ENCODE measurements around the gene ABCC10.

ABCC10 gene

DNA sequence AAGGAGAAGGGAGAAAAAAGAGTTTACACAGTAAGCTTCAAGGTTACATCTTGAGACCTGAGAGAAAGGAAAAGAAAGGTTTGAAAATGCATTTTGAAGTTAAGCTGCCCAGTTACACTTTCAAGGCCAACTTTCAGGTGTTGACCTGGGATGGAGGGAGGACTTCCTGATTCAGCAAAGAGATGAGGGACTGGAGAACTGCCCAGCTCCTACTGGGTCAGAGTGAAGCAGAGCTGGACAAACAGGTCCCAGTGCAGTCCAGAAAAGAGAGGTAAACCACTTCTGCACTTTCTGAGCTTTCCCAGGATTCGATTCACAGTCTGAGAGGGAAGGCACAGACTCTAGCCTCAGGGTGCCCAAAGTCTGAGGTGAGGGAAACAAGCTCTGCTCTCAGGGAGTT lies 44.1 kb downstream of the ABCC10 start:
- no peak for DNase-seq (ENCODE audit: low read depth)

DNA sequence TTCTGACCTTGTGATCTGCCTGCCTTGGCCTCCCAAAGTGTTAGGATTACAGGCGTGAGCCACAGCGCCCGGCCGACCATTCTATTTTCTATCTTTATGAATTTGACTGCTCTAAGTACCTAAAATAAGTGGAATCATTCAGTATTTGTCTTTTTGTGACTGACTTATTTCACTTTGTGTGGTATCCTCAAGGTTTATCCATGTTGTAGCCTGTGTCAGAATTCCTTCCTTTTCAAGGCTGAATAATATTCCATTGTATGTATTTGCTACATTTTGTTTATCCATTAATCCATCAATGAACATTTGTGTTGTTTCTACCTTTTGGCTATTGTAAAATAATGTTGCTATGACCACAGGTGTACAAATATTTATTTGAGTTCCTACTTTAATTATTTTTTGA lies 45.2 kb downstream of the ABCC10 start:
- no peak for DNase-seq (ENCODE audit: low read depth)

DNA sequence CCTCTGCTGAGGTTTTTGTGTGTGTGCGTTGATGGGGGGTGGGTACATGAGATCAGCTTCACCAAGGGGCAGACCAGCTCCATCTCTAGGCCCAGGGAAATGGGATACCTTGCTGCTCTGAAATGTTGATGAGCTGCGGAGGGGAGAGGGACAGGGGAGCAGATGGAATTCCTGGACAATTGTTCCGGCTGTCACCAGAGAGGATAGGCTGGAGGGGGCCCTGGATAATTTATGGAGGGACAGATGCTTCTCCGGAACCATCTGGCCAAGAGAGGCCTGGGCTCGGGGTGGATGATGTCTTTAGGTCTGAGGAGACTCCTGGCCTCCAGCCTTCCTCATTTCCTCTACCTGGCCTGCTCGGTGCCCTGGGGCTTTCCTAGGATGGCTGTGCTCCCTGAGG lies 48.2 kb downstream of the ABCC10 start:
- DNase-seq (ENCODE audit: low read depth), result no peak

- DNase-seq (ENCODE audit: low read depth), result no peak
Observed at GRCh38 chr6:43476746-43477145, 49.4 kb downstream of the ABCC10 start.

DNA sequence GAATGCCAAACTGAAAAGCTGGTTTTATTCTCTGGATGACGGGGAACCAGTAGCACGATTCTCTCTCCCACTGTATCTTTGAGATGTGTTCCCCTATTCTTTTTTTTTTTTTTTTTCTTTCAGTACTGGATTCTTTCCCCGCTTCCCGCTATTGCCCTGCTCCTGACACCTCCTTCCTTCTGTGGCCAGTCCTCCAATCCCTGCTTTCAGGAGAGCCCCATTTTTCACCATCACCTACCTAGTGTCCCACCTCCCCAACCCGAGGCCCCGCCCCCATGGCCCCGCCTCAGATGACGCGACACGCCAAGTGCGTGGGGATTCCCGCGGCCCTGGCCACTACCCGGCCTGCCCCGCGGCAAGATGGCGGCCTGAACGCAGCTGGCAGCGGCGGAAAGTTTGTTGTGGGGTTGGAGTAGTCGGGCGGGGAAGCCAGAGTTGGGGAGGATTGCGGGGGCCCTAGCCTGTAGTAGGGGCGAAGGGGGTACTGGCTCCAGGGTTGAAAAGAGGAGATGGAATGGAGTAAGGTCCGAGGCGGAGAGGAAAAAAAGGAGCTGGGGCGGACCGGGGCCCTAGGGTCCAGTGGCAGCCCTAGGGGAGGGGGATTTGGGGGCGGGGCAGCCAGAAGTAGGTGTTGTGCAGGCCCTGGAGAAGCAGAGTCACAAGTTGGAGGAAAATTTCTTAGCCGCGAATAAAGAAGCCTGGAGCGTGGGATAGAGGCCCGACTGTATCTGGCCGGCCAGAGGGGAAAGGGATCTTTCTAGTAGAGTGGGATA lies 50.1 kb downstream of the ABCC10 start, which contains the start of gene TJAP1:
Gene TJAP1 (plus strand): TSS at position 336 of the 773 bp plus-strand sequence. CDS start 21,432 bp downstream, outside the sequence.
- DNase-seq (ENCODE audit: low read depth), result peak; percentile 96

DNA sequence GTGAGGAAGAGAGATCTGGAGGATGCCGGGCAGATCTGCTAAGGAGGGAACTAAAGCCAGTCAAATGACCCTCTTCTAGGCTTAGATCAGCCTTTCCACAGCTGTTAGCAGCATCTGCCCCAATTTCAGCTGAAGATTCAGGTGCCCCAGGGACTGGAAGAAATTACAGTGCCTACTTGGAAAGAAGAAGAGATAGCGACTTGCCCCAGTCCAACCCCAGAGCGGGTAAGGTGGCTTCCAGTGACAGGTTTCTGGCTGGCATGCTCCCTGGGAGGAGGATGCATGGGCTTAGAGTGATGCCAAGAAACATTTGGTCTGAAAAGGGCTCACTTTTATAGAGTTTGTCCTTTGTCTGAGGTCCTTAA lies 50.6 kb downstream of the ABCC10 start:
- DNase-seq (ENCODE audit: low read depth), result no peak

DNA sequence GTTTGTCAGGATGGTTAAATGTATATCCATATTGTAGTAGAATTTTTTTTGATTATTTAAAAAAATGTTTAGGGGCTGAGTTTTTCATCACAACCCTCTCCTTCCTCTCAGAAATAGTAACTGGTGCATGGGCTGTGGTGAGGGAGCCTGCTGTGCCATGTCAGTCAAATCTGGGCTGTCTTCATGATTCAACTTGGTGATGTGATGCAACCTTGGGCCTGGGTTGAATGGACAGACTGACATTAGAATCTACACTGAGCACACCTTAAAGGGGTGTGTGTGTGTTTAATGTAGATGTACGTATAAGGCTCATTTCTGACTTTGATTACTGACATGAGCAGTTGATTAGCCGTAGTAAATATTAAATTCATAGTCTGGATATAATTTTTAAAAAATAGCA lies 53.7 kb downstream of the ABCC10 start:
- DNase-seq (ENCODE audit: low read depth), result no peak

GRCh38 chr6:43481591-43482236 lies 54.4 kb downstream of the ABCC10 start:
- DNase-seq (ENCODE audit: low read depth), result no peak

GRCh38 chr6:43488667-43489276 lies 61.4 kb downstream of the ABCC10 start:
- DNase-seq (ENCODE audit: low read depth), result no peak

GRCh38 chr6:43489277-43490072 lies 62.1 kb downstream of the ABCC10 start:
- DNase-seq (ENCODE audit: low read depth), result no peak

GRCh38 chr6:43490523-43490939 lies 63.2 kb downstream of the ABCC10 start:
- DNase-seq (ENCODE audit: low read depth), result no peak

GRCh38 chr6:43491750-43492661 lies 64.7 kb downstream of the ABCC10 start:
- no peak for DNase-seq (ENCODE audit: low read depth)

- no peak for DNase-seq (ENCODE audit: low read depth)
Observed at GRCh38 chr6:43492673-43493072, 65.3 kb downstream of the ABCC10 start.

DNA sequence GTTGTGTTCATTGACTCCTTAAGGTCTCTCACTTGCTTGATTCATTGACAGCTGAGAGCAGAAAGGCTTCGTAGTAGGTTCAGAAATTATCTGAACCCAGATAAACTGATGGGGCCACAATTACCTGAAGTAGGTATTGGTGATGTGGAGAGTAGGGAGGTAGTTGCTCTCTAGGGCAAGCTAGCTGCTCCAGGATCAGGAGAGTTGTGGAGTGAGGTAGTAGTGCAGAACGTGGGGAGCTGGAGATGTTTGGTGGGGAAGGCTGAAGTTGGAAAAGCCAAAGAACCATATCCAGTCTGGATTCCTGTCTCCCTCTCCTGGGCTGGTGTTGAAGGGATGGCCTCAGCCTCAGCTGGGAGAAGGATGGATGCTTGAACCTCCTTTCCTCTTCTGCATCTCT lies 65.9 kb downstream of the ABCC10 start:
- no peak for DNase-seq (ENCODE audit: low read depth)

DNA sequence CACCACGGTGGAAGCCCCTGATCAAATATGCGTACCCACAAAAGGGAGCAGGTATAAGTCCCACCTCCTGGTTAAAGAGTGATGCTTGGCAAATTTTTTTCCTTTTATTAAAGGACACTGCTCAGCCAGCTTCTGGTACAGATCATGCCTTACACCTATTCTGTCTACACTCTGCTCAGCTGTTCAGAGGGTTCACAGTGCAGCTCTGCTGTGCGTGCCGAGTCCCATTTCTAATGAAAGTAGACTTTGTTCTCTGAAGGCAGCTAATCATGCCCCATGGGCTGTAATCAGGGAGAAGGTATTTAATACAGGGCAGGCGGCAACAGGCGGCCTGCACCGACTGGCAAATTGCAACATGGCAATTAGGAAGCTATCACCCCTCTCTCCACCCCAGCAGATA lies 66.5 kb downstream of the ABCC10 start:
- DNase-seq (ENCODE audit: low read depth), result no peak

- DNase-seq (ENCODE audit: low read depth), result no peak
Observed at GRCh38 chr6:43494321-43494720, 67.0 kb downstream of the ABCC10 start.

DNA sequence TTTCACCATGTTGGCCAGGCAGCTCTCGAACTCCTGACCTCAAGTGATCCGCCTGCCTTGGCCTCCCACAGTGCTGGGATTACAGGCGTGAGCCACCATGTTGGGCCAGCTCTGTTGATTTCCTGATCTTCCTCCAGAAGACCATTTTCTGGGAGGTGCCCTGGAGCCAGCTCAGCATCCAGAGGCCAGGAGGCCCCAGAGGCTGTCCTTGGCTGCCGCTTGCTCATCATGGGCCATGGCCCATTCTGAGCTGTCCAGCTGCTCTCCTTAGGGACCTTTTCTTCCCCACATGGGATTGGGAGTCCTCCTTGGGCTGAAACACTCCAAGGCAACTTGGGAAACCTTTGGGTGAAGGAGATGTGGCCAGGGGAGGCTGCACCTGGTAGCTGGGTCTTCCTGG lies 67.4 kb downstream of the ABCC10 start:
- DNase-seq (ENCODE audit: low read depth), result no peak

DNA sequence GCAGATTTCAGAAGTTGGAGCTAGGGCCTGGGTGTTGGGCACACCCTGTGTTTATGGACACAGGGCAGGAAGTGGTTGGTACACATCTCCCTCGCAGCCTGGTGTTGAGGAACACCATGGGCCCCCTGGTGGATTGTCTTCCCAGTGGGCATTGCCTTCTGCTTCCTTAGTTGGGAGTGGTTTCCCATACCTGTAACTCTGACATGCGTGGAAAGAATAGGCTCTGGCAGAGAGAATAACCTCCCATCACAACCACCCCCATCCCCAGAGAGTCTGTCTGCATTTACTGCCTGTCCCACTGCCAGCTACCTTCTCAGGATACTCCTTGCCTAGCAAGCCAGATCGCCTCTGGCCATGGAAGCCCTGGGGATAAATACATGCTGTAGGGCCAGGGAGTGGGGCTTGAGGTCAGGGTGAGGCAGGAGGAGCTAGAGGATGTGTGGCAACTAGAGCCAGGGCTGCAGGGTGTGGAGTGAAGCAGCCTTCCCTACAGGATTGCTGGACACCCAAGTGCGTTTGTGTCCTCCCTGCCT lies 68.1 kb downstream of the ABCC10 start:
- no peak for DNase-seq (ENCODE audit: low read depth)

- DNase-seq (ENCODE audit: low read depth), result no peak
Observed at GRCh38 chr6:43496370-43497128, 69.2 kb downstream of the ABCC10 start.

- no peak for DNase-seq (ENCODE audit: low read depth)
Observed at GRCh38 chr6:43497129-43497396, 69.7 kb downstream of the ABCC10 start.

GRCh38 chr6:43497689-43498088 lies 70.3 kb downstream of the ABCC10 start:
- no peak for DNase-seq (ENCODE audit: low read depth)

Data from stimulated activated CD8-positive, alpha-beta memory T cell treated with anti-CD3 and anti-CD28 coated beads, Interleukin-15, amount 100 ng/mL, for 24 hours (primary cell).